Spleen (tissue), 7 donors: ENCODE data around the gene PLB1.

Experiments used
- POLR2AphosphoS5 ChIP-seq, 3 donors: sonication (generic); formaldehyde crosslinking; IDR thresholded peaks; one replicate each; pipeline ENCODE4 v1.5.1; 2017; ENCODE audit warnings: antibody characterized with exemption in 3 of 3
- TF ChIP-seq, protein P1 (sequence below), 11 experiments: fragments of 200-600 bp in 7 of 11; fragments of 450-650 bp in 4 of 11; sonication (generic) in 4 of 11; IDR thresholded peaks in 8 of 11; conservative IDR thresholded peaks in 3 of 11; 1 replicate in 7 of 11; 2 replicates in 4 of 11; pipeline versions ENCODE4 v1.4.0 to v1.8.0; 2016 to 2021; ENCODE audit warnings: antibody characterized with exemption in 11 of 11, inconsistent platforms in 4 of 11, mild to moderate bottlenecking in 1 of 11
- donor health status: DM: no; HTN: no; CAD: no; lungs with moderate emphysema.
- donor health status: DM: no; HTN: no; CAD: no.
- donor health status: DM: no; HTN: no; CAD: no.

DNA sequence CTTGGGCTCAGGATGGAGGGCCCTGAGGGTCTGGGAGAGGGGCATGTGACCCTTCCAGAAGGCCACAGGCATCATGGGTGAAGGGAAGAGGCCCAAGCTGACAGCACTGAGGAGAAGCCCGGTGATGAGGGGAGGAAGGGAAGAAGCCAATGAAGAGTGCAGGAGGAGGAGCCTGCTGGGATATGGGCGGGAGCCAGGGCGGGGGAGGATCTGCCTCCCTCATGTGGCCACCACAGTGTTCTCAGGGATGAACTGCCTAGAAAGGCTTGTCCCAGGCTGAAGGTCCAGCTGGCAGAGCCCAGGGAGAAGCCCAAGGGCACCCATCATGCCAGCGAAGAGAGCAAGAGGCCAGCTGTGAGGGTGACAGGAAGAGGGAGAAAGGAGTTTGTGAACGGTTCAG is 24.6 kb upstream of the PLB1 start:
- no peak for TF ChIP-seq POLR2AphosphoS5 (IDR thresholded peaks at IDR 0.05)
- TF ChIP-seq, protein P1, sequence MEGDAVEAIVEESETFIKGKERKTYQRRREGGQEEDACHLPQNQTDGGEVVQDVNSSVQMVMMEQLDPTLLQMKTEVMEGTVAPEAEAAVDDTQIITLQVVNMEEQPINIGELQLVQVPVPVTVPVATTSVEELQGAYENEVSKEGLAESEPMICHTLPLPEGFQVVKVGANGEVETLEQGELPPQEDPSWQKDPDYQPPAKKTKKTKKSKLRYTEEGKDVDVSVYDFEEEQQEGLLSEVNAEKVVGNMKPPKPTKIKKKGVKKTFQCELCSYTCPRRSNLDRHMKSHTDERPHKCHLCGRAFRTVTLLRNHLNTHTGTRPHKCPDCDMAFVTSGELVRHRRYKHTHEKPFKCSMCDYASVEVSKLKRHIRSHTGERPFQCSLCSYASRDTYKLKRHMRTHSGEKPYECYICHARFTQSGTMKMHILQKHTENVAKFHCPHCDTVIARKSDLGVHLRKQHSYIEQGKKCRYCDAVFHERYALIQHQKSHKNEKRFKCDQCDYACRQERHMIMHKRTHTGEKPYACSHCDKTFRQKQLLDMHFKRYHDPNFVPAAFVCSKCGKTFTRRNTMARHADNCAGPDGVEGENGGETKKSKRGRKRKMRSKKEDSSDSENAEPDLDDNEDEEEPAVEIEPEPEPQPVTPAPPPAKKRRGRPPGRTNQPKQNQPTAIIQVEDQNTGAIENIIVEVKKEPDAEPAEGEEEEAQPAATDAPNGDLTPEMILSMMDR (IDR thresholded peaks at IDR 0.05 in 8 of 11, conservative IDR thresholded peaks at IDR 0.05 in 3 of 11), result no peak
